ENCODE measurements around the gene FAM83F.

DNA sequence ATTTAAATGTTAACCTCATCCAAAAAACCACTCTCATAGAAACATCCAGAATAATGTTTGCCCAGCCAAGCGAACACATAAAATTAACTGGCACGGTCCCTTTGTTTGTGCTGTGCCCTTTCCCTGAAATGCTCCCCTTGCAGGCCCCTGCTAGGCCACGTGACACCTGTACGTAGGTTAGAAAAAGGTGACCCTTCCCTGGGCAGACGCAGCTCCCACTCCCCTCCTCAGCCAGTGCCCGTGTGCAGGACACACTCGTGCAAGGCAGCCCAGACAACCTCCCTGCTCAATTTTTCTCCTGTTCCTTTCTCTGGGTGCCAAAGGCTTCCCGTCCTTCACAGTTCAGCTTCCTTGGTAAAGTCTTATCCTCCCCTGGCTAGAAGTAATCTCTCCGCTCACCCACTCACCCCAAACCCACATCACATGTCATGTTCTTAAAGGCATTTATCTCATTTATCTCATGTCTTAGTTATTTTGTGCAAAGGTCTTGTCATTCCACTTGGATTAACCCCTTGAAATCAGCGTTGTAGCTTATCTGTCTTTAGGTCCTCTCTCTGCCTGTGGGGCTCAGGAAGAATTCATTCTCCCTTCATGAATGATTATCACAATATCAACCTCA is 20.7 kb downstream of the FAM83F start:
- TF ChIP-seq, protein P1, sequence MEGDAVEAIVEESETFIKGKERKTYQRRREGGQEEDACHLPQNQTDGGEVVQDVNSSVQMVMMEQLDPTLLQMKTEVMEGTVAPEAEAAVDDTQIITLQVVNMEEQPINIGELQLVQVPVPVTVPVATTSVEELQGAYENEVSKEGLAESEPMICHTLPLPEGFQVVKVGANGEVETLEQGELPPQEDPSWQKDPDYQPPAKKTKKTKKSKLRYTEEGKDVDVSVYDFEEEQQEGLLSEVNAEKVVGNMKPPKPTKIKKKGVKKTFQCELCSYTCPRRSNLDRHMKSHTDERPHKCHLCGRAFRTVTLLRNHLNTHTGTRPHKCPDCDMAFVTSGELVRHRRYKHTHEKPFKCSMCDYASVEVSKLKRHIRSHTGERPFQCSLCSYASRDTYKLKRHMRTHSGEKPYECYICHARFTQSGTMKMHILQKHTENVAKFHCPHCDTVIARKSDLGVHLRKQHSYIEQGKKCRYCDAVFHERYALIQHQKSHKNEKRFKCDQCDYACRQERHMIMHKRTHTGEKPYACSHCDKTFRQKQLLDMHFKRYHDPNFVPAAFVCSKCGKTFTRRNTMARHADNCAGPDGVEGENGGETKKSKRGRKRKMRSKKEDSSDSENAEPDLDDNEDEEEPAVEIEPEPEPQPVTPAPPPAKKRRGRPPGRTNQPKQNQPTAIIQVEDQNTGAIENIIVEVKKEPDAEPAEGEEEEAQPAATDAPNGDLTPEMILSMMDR (conservative IDR thresholded peaks at IDR 0.05; ENCODE audit: low read length), result no peak
- no peak for TF ChIP-seq EZH2phosphoT487 (IDR thresholded peaks at IDR 0.05; ENCODE audit: borderline replicate concordance, low read depth, low read length)

Measured in OCI-LY7 (cell line).